GM19452 (cell line): ENCODE measurements around the gene KLF16.
A peak's percentile ranks its signal among the peaks of the same experiment; 100 is the strongest.
"Not testable (repeated sequence)": the region's sequence is repeated elsewhere in the genome, so short reads cannot be mapped to it uniquely, and the experiment has no call there.

Source experiments
- ATAC-seq: cut with Tn5 transposase; IDR thresholded peaks from one replicate; pipeline ENCODE4 v1.9.1; 2021; ENCODE audit not compliant: unreplicated experiment

KLF16 gene

DNA sequence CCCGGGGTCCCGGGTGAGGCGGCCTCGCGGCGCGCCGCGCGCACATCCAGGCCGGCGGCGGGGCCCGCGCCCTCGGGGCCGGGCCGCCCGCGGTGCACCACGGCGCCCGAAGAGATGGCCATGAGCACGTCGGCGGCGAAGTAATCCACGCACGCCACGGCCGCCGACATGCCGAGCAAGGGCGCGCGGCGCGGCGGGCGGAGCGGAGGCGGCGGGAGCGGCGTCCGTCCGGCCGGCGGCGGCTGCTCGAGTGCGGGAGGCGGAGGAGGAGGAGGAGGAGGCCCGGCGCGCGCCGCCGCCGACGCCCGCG is at the start of gene KLF16:
Gene KLF16, minus strand, starts transcription at position 252 of the 310 bp plus-strand sequence. Its CDS starts 82 bp downstream, at position 170.
- peak; percentile 7 for ATAC-seq

DNA sequence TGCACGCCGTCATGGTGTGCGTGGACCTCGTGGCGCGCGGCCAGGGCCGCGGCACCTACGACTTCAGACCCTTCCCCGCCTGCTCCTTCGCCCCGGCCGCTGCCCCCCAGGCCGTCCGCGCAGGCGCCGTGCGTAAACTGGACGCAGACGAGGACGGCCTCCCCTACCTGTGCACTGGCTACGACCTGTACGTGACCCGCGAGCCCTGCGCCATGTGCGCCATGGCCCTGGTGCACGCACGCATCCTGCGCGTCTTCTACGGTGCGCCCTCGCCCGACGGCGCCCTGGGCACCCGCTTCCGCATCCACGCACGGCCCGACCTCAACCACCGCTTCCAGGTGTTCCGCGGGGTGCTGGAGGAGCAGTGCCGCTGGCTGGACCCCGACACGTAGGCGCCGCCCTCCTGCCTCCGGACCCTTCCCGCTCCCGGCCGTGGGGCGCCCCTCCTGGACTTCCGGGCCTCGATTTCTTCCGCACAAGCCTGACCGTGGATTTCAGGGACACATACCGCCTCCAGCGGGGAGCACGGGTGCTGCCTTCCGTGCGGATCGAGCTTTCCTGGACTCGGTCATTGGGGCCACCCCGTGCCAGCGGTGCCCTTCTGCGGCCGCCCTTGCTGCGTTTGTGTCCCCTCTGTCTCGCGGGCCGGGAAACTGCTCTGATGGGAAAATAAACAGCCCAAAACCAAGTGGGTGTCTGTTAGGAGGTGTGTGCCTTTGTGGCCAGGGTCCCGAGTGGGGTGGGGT is 49.6 kb upstream of the KLF16 start:
- no peak for ATAC-seq

DNA sequence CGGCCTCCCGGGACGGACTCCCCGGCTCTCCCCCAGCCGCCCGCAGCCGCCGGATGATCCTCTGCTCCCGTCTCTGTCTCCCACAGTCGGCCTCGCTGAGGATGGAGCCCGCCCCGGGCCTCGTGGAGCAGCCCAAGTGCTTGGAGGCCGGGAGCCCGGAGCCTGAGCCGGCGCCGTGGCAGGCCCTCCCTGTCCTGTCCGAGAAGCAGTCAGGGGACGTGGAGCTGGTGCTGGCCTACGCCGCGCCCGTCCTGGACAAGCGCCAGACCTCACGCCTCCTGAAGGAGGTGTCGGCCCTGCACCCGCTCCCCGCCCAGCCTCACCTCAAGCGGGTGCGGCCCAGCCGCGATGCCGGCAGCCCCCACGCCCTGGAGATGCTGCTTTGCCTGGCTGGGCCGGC is 48.6 kb upstream of the KLF16 start:
- no peak for ATAC-seq

DNA sequence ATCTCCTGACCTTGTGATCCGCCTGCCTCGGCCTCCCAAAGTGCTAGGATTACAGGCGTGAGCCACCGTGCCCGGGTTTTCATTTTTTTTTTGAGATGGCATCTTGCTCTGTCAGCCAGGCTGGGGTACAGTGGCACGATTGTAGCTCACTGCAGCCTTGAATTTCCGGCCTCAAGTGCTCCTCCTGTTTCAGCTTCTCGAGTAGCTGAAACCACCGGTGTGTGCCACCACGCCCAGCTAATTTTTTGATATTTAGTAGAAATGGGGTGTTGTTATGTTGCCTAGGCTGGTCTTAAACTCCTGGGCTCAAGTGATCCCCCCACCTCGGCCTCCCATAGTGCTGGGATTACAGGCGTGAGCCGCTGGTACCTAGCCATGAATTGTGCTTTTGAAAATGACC is 47.7 kb upstream of the KLF16 start:
- no peak for ATAC-seq

DNA sequence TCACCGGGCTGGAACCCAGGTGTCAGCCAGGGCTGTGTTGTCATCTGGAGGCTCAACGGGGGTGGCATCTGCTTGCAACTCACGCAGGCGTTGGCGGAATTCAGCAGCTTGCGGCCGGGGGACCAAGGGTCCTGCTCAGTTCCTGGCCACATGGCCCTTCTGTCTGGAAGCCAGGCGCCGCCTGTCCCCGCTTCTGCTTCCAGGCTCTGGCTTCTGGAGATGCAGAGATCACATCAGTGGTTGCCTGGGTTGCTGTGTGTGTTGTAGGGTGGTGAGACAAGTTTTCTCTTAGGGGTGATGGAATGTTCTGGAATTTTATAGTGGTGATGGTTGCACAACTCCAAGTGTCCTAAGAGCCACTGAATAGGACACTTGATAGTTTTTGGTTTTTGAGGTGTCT is 46.8 kb upstream of the KLF16 start:
- ATAC-seq, result no peak

DNA sequence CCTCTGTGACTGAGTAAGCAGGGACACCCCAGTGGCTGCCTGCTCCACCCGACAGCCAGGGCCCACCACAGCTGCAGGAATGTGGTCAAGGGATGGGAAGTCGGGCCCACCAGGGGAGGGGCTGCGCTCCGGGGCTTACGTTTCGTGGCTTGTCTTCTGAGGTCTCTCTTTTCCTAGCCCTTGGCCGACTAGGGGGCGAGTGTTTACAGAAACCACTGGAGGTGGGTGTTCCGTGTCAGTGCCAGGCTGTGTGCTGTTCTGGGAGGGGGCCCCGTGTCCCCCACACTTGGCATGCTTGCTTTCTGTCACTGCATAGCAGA is 46.3 kb upstream of the KLF16 start:
- ATAC-seq, result no peak

DNA sequence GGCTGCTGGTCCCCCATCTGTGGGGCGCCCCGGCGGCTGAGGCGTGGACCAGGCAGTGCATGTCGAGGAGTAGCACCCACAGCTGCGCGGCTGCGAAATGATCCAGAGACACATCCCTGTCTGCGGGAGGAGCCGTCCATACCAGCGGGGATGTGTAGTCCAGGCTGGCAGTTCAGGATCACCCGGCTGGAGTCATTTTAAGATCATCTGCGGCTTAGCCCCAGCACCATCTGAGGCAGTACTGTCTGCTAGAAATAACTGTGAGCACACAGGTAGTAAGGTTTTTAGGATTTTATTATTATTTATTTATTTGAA is 44.9 kb upstream of the KLF16 start:
- ATAC-seq, result no peak

DNA sequence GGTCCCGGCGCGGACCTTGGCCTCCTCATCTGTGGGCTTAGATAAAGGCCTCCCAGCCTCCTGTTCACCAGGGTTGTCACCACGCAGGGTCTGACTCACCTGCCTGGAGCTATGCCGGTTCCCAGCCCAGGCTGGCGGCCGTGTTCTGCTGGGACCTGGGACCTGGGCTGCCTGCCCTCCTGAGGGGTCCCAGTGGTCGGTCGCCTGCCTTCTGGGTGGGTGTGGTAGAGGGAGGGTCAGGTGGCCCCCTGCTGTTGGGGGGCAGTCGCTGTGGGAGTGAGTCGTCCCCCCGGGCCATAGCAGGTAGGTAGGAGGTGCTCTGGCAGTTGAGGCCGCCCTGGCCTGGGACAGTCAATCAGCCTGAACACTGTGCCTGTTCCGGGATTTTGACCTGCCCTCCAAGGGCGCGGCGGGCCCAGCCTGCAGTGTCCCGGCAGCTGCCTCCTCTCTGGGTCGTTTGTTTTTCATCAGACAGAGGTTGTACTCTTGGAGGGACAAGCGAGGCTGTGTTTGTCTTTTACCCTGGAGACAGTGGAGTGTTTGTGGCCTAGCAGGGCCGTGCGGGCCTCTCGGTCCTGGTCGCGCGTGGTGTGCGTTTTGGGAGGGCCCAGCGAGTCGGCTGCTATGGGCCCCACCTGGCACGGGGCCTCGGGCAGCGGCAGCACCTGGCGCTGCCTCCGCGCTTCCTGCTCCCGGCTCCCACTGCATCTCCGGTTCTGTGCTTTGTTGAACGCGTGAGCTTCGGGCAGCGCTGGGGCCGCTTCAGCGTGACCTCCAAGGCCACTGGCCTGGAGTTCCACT is 44.4 kb upstream of the KLF16 start:
- ATAC-seq, result no peak

DNA sequence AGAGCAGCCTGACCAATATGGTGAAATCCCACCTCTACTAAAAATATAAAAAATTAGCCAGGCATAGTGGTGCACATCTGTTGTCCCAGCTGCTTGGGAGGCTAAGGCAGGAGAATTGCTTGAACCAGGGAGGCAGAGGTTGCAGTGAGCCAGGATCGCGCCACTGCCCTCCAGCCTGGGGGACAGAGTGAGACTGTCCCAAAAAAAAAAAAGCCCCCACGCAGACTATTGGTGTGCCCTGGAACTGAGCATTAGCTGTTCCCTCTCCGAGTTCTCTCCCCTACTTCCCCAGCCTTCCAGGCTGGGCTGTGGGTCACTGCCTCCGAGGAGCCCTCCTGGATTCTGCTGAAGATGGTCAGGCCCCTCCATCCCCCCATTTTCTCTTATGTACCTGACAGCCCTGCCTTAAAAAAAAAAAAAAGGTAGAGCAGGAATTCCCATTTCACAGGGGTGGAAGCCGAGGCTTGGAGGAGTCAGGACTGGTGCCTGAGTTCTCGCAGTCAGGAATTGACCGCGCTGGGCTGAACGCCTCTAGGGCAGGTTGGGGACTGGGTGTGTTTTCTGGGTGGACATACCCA is 43.7 kb upstream of the KLF16 start:
- ATAC-seq, result no peak

DNA sequence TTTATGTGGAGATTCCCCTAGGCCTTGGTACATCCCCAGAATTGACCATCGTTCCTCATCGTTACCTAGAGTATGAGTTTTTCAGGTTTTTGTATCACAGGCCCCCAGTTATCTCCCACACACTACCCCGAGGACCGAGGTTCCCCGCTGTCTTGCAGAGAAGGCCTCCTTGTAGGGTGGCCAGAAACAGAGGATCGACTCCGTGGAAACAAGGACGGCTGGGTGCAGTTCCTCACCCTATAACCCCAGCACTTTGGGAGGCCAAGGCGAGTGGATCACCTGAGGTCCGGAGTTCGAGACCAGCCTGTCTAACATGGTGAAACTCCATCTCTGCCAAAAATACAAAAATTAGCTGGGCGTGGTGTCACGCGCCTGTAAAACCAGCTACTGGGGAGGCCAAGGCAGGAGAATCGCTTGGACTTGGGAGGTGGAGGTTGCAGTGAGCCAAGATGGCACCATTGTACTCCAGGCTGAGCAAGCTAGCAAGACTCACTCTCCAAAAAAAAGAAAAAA is 42.5 kb upstream of the KLF16 start:
- ATAC-seq, result no peak

DNA sequence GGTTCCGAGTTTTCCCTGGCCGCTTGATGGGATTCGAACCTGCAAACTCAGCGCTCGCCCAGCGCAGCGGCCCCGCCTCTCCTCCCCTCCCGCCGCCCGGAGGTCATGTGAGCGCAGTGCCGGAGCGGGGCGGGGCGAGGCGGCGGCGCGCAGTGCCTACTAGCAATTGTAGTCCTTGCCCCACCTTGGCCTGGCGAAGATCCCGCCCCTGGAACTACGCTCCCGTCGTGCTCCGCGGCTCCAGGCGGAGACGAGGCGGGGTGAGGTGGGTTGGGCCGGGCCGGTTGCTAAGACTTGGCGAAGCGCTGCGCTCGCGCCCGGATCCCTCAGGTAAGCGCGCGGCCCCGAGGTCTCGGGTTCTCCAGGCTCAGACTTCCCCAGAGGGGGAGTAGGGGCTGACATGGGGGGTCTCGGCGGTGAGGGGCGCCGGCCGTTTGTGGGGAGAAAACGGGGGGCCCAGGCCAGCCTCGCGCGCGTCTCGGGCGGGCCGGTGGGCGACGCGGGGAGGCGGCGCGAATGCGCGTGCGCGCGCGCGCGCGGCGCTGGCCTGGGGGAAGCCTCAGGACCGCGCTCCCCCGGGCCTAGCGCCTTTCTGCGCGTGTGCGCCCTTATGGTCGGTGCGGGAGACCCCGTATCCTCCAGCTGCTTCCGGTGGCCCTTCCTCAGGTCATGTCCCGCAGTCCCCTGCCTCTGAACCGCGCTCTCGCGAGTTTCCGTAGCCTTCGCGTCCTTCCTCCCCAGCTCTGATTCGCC is 41.9 kb upstream of the KLF16 start, which contains the start of the genes ADAT3 and SCAMP4:
Gene ADAT3, plus strand, starts transcription at position 290 of the 753 bp plus-strand sequence. CDS start 6,649 bp downstream, outside the sequence.
Gene SCAMP4, plus strand, starts transcription at position 290 of the 753 bp plus-strand sequence. CDS start 9,621 bp downstream, outside the sequence.
- peak; percentile 83 for ATAC-seq

DNA sequence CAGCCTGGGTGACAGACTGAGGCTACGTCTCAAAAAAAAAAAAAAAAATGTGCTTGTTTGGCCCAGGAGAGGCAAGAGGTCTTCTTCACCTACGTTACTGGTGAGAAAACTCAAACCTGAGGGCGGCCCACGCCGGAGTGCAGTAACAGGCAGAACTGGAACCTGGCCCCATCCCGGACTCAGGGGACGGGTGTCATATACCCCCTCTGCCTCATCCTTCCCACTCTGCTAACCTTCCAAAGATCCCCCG is 41.4 kb upstream of the KLF16 start:
- ATAC-seq, result peak; percentile 9

DNA sequence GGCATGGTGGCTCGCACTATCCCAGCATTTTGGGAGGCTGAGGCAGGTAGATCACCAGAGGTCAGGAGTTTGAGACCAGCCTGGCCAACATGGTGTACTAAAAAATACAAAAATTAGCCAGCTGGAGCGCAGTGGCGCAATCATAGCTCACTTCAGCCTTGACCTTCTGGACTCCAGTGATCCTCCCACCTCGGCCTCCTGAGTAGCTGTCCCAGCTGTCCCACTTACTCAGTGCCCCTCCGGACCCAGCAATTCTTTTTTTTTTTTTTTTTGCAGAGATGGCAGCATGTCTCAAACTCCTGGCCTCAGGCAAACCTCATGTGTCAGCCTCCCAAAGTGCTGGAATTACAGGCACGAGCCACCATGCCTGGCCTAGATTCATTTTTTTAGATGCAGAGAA is 39.5 kb upstream of the KLF16 start:
- ATAC-seq, result no peak

DNA sequence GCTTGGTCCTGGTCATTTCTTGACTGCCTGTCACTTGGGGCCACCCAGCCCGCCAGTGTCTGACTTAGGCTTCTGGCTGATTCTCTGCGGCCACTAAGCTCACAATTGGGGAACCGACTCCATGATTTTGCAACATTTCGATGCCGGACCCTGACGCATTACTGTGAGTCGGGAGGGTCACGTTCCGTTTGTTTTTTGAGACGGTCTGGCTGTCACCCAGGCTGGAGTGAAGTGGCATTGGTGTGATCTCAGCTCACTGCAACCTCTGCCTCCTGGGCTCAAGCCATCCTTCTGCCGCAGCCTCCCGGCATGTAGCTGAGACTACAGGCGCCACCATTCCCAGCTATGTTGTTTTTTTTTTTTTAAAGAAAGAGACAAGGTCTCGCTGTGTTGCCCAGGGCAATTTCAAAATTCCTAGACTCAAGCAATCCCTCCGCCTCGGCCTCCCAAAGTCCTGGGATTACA is 38.6 kb upstream of the KLF16 start:
- ATAC-seq, result no peak

DNA sequence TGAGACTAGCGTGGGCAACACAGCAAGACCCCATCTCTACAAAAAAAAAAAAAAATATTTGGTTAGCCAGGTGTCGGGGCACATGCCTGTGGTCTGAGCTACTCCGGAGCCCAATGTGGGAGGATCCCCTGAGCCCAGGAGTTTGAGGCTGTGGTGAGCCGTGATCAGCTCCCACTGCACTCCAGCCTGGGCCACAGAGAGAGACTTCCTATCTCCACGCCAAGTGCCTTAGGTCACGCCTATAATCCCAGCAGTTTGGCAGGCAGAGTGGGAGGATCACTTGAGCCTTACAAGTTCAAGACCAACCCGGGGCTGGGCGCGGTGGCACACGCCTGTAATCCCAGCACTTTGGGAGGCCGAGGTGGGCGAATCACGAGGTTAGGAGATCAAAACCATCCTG is 33.1 kb upstream of the KLF16 start:
- ATAC-seq, result no peak

DNA sequence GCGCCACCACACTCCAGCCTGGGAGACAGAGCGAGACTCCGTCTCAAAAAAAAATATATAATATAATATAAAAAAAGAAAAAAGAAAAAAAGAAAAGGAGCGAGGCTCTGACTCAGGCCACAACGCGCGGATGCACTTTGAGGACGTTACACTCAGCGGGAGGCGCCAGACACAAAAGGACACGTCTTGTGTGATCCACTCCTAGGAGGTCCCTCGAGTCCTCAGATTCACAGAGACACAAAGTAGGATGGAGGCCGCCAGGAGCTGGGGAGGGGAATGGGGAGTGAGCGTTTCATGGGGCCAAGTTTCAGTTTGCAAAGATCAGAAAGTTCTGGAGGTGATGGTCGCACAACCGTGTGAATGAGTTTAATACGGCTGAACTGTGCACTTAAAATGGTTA is 30.4 kb upstream of the KLF16 start:
- ATAC-seq, result no peak

DNA sequence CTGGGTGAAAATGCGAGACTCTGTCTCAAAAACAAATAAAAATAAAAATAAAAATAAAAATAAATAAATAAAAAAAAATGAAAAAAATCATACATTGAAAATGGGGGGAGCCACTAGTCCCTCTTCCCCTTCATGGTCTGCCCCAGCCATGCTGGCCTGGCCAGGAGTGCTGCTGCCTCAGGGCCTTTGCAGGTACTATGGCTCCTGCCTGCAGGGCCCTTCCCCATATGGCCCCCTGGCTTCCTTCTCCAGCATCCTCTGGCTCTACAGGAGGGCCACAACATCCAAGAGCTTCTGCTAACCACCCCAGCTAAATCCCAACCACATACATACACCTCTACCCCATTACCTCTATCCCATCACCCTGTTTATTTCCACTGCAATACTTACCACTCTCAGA is 26.5 kb upstream of the KLF16 start:
- ATAC-seq, result no peak

DNA sequence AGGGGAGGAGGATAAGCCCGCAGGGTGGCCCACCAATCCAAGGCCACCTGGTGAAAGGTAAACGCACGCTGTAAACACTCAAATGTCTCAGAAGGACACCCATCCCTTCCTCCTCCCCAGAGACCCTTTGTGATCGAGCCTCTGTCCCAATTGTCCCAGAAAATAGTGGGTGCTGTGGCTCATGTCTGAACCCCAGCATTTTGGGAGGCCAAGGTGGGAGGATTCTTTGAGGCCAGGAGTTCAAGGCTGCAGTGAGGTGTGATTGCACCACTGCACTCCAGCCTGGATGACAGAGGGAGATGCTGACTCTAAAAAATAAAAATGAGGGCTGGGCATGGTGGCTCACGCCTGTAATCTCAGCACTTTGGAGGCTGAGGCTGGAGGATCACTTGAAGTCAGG is 25.0 kb upstream of the KLF16 start:
- no peak for ATAC-seq

DNA sequence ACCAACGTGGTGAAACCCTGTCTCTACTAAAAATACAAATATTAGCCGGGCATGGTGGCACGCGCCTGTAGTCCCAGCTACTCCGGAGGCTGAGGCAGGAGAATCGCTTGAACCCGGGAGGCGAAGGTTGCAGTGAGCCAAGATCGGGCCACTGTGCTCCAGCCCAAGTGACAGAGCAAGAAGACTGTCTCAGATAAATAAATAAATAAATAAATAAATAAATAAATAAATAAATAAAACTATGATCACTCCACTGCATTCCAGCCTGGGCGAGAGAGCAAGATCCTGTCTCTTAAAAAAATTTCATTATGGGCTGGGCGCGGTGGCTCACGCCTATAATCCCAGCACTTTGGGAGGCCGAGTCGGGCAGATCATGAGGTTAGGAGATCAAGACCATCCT is 23.0 kb upstream of the KLF16 start:
- not testable (repeated sequence) for ATAC-seq

DNA sequence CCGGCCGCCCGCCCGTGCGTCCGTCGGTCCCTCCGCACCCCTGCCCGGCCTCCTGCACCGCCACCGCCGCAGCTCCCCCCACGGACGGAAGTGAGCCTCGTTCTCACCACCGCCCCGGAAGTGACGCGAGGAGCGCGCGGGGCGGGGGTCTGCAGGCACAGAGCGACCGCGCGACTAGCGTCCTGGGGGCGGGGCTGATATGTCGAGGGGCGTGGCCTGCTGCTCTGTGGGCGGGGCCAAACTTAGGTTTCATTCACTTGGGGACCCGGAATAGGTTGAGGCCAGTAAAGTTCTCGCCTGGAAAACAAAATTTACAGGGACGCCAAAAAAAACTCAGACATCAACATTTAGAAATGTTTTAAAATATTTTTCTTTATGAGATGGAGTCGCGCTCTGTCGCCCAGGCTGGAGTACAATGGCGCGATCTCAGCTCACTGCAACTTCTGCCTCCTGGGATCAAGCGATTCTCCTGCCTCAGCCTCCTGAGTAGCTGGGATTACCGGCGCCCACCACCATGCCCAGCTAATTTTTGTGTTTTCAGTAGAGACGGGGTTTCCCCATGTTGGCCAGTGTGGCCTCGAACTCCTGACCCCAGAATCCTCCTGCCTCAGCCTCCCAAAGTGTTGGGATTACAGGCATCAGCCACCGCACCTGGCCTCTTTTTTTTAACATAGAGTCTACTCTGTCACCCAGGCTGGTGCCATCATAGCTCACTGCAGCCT is 22.2 kb upstream of the KLF16 start, which contains the start of gene ABHD17A:
Gene ABHD17A, minus strand, starts transcription at position 99 of the 722 bp plus-strand sequence. CDS start 3,930 bp downstream, outside the sequence.
- ATAC-seq, result peak; percentile 77
